Esophagus (tissue), 2 donors: ENCODE results near the gene ICE2. TPM values are rescaled to one million over a fixed set of nuclear protein-coding genes. Genes with fewer than 3 reads are reported as not detected.
"Not testable (repeated sequence)": the region's sequence is repeated elsewhere in the genome, so short reads cannot be mapped to it uniquely, and the experiment has no call there.

Experiments
- H3K27ac ChIP-seq, 2 donors: one replicate each; pipeline ENCODE4 v1.5.1; 2013; ENCODE audit warnings: low read depth in 2 of 2, mild to moderate bottlenecking in 2 of 2, inconsistent platforms in 1 of 2, low read length in 1 of 2, moderate library complexity in 1 of 2
- H3K27me3 ChIP-seq, 2 donors: one replicate each; pipeline ENCODE4 v1.6.1; 2013; ENCODE audit warnings: low read length in 2 of 2, control low read depth in 1 of 2, mild to moderate bottlenecking in 1 of 2; ENCODE audit not compliant: insufficient read depth in 2 of 2, control insufficient read depth in 1 of 2
- H3K36me3 ChIP-seq, 2 donors: one replicate each; pipeline ENCODE4 v1.6.1; 2013; ENCODE audit warnings: low read length in 1 of 2; ENCODE audit not compliant: control insufficient read depth in 2 of 2, insufficient read depth in 2 of 2
- H3K4me1 ChIP-seq, 2 donors: one replicate each; pipeline ENCODE4 v1.6.1; 2013; ENCODE audit warnings: low read length in 1 of 2; ENCODE audit not compliant: control insufficient read depth in 2 of 2, insufficient read depth in 2 of 2
- H3K4me3 ChIP-seq, 2 donors: one replicate each; pipeline ENCODE4 v1.5.1; 2013; ENCODE audit warnings: low read length in 2 of 2, mild to moderate bottlenecking in 2 of 2, low read depth in 1 of 2, moderate library complexity in 1 of 2
- H3K9me3 ChIP-seq, 2 donors: one replicate each; pipeline ENCODE4 v1.6.1; 2013; ENCODE audit warnings: mild to moderate bottlenecking in 2 of 2, low read depth in 1 of 2, low read length in 1 of 2, moderate library complexity in 1 of 2; ENCODE audit not compliant: control insufficient read depth in 2 of 2, insufficient read depth in 1 of 2
- WGBS, 2 donors: extraction: QIAGEN DNeasy Blood & Tissue Kit; methylation state at CpG; one replicate each; pipeline ENCODE4 v1.1.7; 2013; 5-methylcytosine and 5-hydroxymethylcytosine counted together
- polyA plus RNA-seq, 2 donors: library from polyadenylated mRNA; stranded (reverse); fragments of 200-250 nt; gene quantifications; one replicate each; pipeline ENCODE4 v1.2.3, GENCODE V29; 2013
- donor health status: healthy with polysubstance abuse.
- donor health status: Bipolar disorder and iron deficiency.

Gene ICE2
- polyA plus RNA-seq, 2 donors: 8.9 to 9.0 TPM

- not testable (repeated sequence) for H3K36me3 ChIP-seq, H3K27me3 ChIP-seq, H3K27ac ChIP-seq, H3K4me1 ChIP-seq, H3K4me3 ChIP-seq, H3K9me3 ChIP-seq
- WGBS, 2 donors: 95 to 96% methylated on average over 12 of the region's 12 CpGs
Observed at GRCh38 chr15:60404351-60404750, 74.6 kb downstream of the ICE2 start.

- Histone ChIP-seq H3K27ac (peak overlapping the region in 1 of 2 donors; percentile 62), H3K36me3 (no peaks in the 10 kb centered on the region)
- WGBS, 2 donors: 32 to 40% methylated on average over 3 of the region's 3 CpGs
Observed at GRCh38 chr15:60400944-60401343, 78.0 kb downstream of the ICE2 start.

GRCh38 chr15:60399931-60400330 is 79.0 kb downstream of the ICE2 start:
- Histone ChIP-seq H3K4me1 (peaks cover 0 to 3% of the 10 kb centered on the region in 2 donors), H3K4me3 (no peak overlapping the region), H3K36me3 (peaks cover 0 to 2% of the 10 kb centered on the region in 2 donors), H3K27me3 (no peaks in the 10 kb centered on the region), H3K9me3 (no peaks in the 10 kb centered on the region), H3K27ac (no peak overlapping the region)
- 58 to 73% methylated on average over 1 of the region's 1 CpG for WGBS, 2 donors

More at GRCh38 chr15:60400944-60401343, 78.0 kb downstream of the ICE2 start:
- no peaks in the 10 kb centered on the region for H3K27me3 ChIP-seq
- H3K4me1 ChIP-seq: peaks cover 0 to 3% of the 10 kb centered on the region in 2 donors
- H3K9me3 ChIP-seq: no peaks in the 10 kb centered on the region
- H3K4me3 ChIP-seq: no peak overlapping the region

- H3K27ac ChIP-seq: peak overlapping the region; percentile 99
- H3K36me3 ChIP-seq: peaks cover 0 to 2% of the 10 kb centered on the region in 2 donors
- 50 to 54% methylated on average over 21 of the region's 21 CpGs for WGBS, 2 donors
- no peak overlapping the region for H3K4me3 ChIP-seq
- H3K9me3 ChIP-seq: no peaks in the 10 kb centered on the region
- peaks cover 0 to 3% of the 10 kb centered on the region in 2 donors for H3K4me1 ChIP-seq
- H3K27me3 ChIP-seq: no peaks in the 10 kb centered on the region
Observed at GRCh38 chr15:60399246-60399915, 79.6 kb downstream of the ICE2 start.

- Histone ChIP-seq H3K4me1 (peaks cover 0 to 8% of the 10 kb centered on the region in 2 donors), H3K36me3 (peaks cover 0 to 2% of the 10 kb centered on the region in 2 donors)
- 0 to 1% methylated on average over 44 to 53 of the region's 53 CpGs for WGBS, 2 donors
Observed at GRCh38 chr15:60397772-60398445, 81.0 kb downstream of the ICE2 start, which contains the start of gene ANXA2. Gene ANXA2 (minus strand): TSS chr15:60397986. CDS start chr15:60386075, 11,911 bp downstream.

GRCh38 chr15:60396958-60397771 is 81.8 kb downstream of the ICE2 start:
- no peaks in the 10 kb centered on the region for H3K9me3 ChIP-seq
- H3K27me3 ChIP-seq: no peaks in the 10 kb centered on the region
- peak overlapping the region; percentile 73 to 97 for H3K4me3 ChIP-seq
- peaks cover 0 to 8% of the 10 kb centered on the region in 2 donors for H3K4me1 ChIP-seq
- peak overlapping the region; percentile 90 to 99 for H3K27ac ChIP-seq
- H3K36me3 ChIP-seq: peaks cover 0 to 2% of the 10 kb centered on the region in 2 donors
- WGBS, 2 donors: 2 to 5% methylated on average over 29 to 37 of the region's 37 CpGs

More at GRCh38 chr15:60397772-60398445, 81.0 kb downstream of the ICE2 start, which contains the start of gene ANXA2:
- Histone ChIP-seq H3K9me3 (no peaks in the 10 kb centered on the region), H3K27me3 (no peaks in the 10 kb centered on the region), H3K27ac (peak within 1 kb of the TSS; percentile 99), H3K4me3 (peak within 1 kb of the TSS; percentile 73 to 97)

- Histone ChIP-seq H3K27me3 (no peaks in the 10 kb centered on the region), H3K4me3 (peak overlapping the region; percentile 73 to 97), H3K27ac (peak overlapping the region; percentile 90 to 99), H3K36me3 (peaks cover 0 to 2% of the 10 kb centered on the region in 2 donors), H3K4me1 (peaks cover 0 to 8% of the 10 kb centered on the region in 2 donors), H3K9me3 (no peaks in the 10 kb centered on the region)
- 19 to 29% methylated on average over 5 of the region's 5 CpGs for WGBS, 2 donors
Observed at GRCh38 chr15:60396560-60396957, 82.4 kb downstream of the ICE2 start.

GRCh38 chr15:60396100-60396499 is 82.8 kb downstream of the ICE2 start:
- WGBS, 2 donors: 41 to 48% methylated on average over 12 of the region's 12 CpGs
- peaks cover 0 to 8% of the 10 kb centered on the region in 2 donors for H3K4me1 ChIP-seq
- no peaks in the 10 kb centered on the region for H3K9me3 ChIP-seq
- H3K27ac ChIP-seq: peak overlapping the region; percentile 90 to 99
- H3K27me3 ChIP-seq: no peaks in the 10 kb centered on the region
- H3K36me3 ChIP-seq: peaks cover 0 to 2% of the 10 kb centered on the region in 2 donors
- H3K4me3 ChIP-seq: peak overlapping the region; percentile 73 to 97
